ENCODE measurements around the gene CD163. TPM values are rescaled to one million over a fixed set of nuclear protein-coding genes. Genes with fewer than 3 reads are reported as not detected.

The CD163 gene
- total and polyA plus RNA-seq, 2 experiments from 2014 or later = not detected

DNA sequence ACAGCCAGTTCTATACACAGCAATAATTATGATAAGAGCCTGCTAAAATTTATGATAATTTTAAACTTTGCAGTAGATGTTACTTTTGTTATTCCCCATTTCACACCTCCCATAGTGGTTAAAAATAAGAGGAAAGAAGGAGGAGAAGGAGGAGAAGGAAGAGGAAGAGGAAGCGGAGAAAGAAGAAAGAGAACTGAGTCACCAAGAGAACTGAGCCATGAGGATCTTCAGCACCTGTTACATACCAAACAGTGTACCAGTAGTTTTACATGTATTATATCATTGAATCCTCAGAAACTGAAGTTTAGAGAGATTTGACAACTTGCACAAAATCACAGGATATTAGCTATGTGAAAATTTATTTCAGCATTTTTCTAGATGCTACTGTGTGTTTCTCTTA is 3.9 kb downstream of the CD163 start:
- H3F3A ChIP-seq (ENCODE audit: insufficient read depth) = peaks cover 28% of the 10 kb centered on the region
- H2AFZ ChIP-seq = peak overlapping the region; percentile 61; the same call in 1 of the 2 replicates
- in situ Hi-C loops (cut with MboI) = no loop called here
- H3K4me1 ChIP-seq (ENCODE audit: insufficient read depth) = peaks cover 33% of the 10 kb centered on the region
- H3K9me3 ChIP-seq (ENCODE audit: low read depth) = no peaks in the 10 kb centered on the region
- H3K27ac ChIP-seq = peak overlapping the region; percentile 61
- DNase-seq = no peak
- WGBS, 2 experiments (ENCODE audit: low coverage in 1 of 2, low lambda C conversion rate in 2 of 2, missing lambda C conversion rate in 2 of 2) = 77 to 85% methylated on average over 1 of the region's 1 CpG
- no peaks in the 10 kb centered on the region for H3K36me3 ChIP-seq (ENCODE audit: low read depth)
- TF ChIP-seq EZH2phosphoT487 (IDR thresholded peaks at IDR 0.05; ENCODE audit: insufficient read depth, low read depth) (no peak), EZH2 (IDR thresholded peaks at IDR 0.05; ENCODE audit: insufficient read depth, poor library complexity, severe bottlenecking) (no peak)
- no peaks in the 10 kb centered on the region for H3K9me2 ChIP-seq (ENCODE audit: insufficient read depth)
- peak overlapping the region; percentile 97 for H3K4me2 ChIP-seq (ENCODE audit: unreplicated experiment)
- H3K79me2 ChIP-seq (ENCODE audit: insufficient read depth) = no peaks in the 10 kb centered on the region
- H3K4me3 ChIP-seq = no peak overlapping the region
- no peaks in the 10 kb centered on the region for H3K27me3 ChIP-seq (replicated peaks; ENCODE audit: insufficient read depth)
- no peaks in the 10 kb centered on the region for H4K20me1 ChIP-seq (ENCODE audit: insufficient read depth)
- H3K9ac ChIP-seq = no peak overlapping the region

GRCh38 chr12:7498809-7499208 is 4.8 kb downstream of the CD163 start:
- in situ Hi-C loops (cut with MboI) = no loop called here
- TF ChIP-seq EZH2phosphoT487 (IDR thresholded peaks at IDR 0.05; ENCODE audit: insufficient read depth, low read depth) (no peak), EZH2 (IDR thresholded peaks at IDR 0.05; ENCODE audit: insufficient read depth, poor library complexity, severe bottlenecking) (no peak)
- H3K4me1 ChIP-seq (ENCODE audit: insufficient read depth) = peaks cover 30% of the 10 kb centered on the region
- H3F3A ChIP-seq (ENCODE audit: insufficient read depth) = peaks cover 28% of the 10 kb centered on the region
- no peaks in the 10 kb centered on the region for H3K9me2 ChIP-seq (ENCODE audit: insufficient read depth)
- 0% methylated on average over 4 of the region's 4 CpGs for WGBS, 2 experiments (ENCODE audit: low coverage in 1 of 2, low lambda C conversion rate in 2 of 2, missing lambda C conversion rate in 2 of 2)
- peak overlapping the region; percentile 53 for H3K4me3 ChIP-seq
- H2AFZ ChIP-seq = peak overlapping the region; percentile 61
- peak overlapping the region; percentile 61 for H3K27ac ChIP-seq
- no peaks in the 10 kb centered on the region for H4K20me1 ChIP-seq (ENCODE audit: insufficient read depth)
- no peaks in the 10 kb centered on the region for H3K79me2 ChIP-seq (ENCODE audit: insufficient read depth)
- no peaks in the 10 kb centered on the region for H3K9me3 ChIP-seq (ENCODE audit: low read depth)
- peak; percentile 91 for DNase-seq
- no peak overlapping the region for H3K9ac ChIP-seq
- H3K4me2 ChIP-seq (ENCODE audit: unreplicated experiment) = peak overlapping the region; percentile 97
- H3K27me3 ChIP-seq (replicated peaks; ENCODE audit: insufficient read depth) = no peaks in the 10 kb centered on the region
- H3K36me3 ChIP-seq (ENCODE audit: low read depth) = no peaks in the 10 kb centered on the region

GRCh38 chr12:7497661-7498060 is 5.9 kb downstream of the CD163 start:
- Histone ChIP-seq H3K27ac (peak overlapping the region; percentile 61; the same call in 1 of the 2 replicates), H3K9me3 (ENCODE audit: low read depth) (no peaks in the 10 kb centered on the region), H3K36me3 (ENCODE audit: low read depth) (no peaks in the 10 kb centered on the region), H3K9me2 (ENCODE audit: insufficient read depth) (no peaks in the 10 kb centered on the region), H3F3A (ENCODE audit: insufficient read depth) (peaks cover 28% of the 10 kb centered on the region), H3K79me2 (ENCODE audit: insufficient read depth) (no peaks in the 10 kb centered on the region), H3K4me1 (ENCODE audit: insufficient read depth) (peaks cover 28% of the 10 kb centered on the region), H4K20me1 (ENCODE audit: insufficient read depth) (no peaks in the 10 kb centered on the region), H2AFZ (peak overlapping the region; percentile 35), H3K27me3 (replicated peaks; ENCODE audit: insufficient read depth) (no peaks in the 10 kb centered on the region), H3K4me3 (peak overlapping the region; percentile 53; the same call in 1 of the 2 replicates), H3K4me2 (ENCODE audit: unreplicated experiment) (peak overlapping the region; percentile 97), H3K9ac (no peak overlapping the region)
- TF ChIP-seq EZH2phosphoT487 (IDR thresholded peaks at IDR 0.05; ENCODE audit: insufficient read depth, low read depth) (no peak), EZH2 (IDR thresholded peaks at IDR 0.05; ENCODE audit: insufficient read depth, poor library complexity, severe bottlenecking) (no peak)
- in situ Hi-C loops (cut with MboI) = no loop called here
- 2 to 5% methylated on average over 3 of the region's 3 CpGs for WGBS, 2 experiments (ENCODE audit: low coverage in 1 of 2, low lambda C conversion rate in 2 of 2, missing lambda C conversion rate in 2 of 2)
- DNase-seq = peak; percentile 35

GRCh38 chr12:7496451-7496850 is 7.1 kb downstream of the CD163 start:
- Histone ChIP-seq H3K9me2 (ENCODE audit: insufficient read depth) (no peaks in the 10 kb centered on the region), H3K4me2 (ENCODE audit: unreplicated experiment) (no peak overlapping the region), H3K9me3 (ENCODE audit: low read depth) (no peaks in the 10 kb centered on the region), H2AFZ (no peak overlapping the region), H3K79me2 (ENCODE audit: insufficient read depth) (no peaks in the 10 kb centered on the region), H3K9ac (no peak overlapping the region), H4K20me1 (ENCODE audit: insufficient read depth) (no peaks in the 10 kb centered on the region), H3F3A (ENCODE audit: insufficient read depth) (peaks cover 28% of the 10 kb centered on the region), H3K4me3 (no peak overlapping the region), H3K27me3 (replicated peaks; ENCODE audit: insufficient read depth) (no peaks in the 10 kb centered on the region), H3K27ac (no peak overlapping the region), H3K36me3 (ENCODE audit: low read depth) (no peaks in the 10 kb centered on the region), H3K4me1 (ENCODE audit: insufficient read depth) (peaks cover 28% of the 10 kb centered on the region)
- WGBS, 2 experiments (ENCODE audit: low coverage in 1 of 2, low lambda C conversion rate in 2 of 2, missing lambda C conversion rate in 2 of 2) = 88 to 89% methylated on average over 4 of the region's 4 CpGs
- no peak for DNase-seq
- in situ Hi-C loops (cut with MboI) = no loop called here
- TF ChIP-seq EZH2phosphoT487 (IDR thresholded peaks at IDR 0.05; ENCODE audit: insufficient read depth, low read depth) (no peak), EZH2 (IDR thresholded peaks at IDR 0.05; ENCODE audit: insufficient read depth, poor library complexity, severe bottlenecking) (no peak)

GRCh38 chr12:7495136-7495535 is 8.4 kb downstream of the CD163 start:
- WGBS, 2 experiments (ENCODE audit: low coverage in 1 of 2, low lambda C conversion rate in 2 of 2, missing lambda C conversion rate in 2 of 2) = 70 to 74% methylated on average over 3 of the region's 3 CpGs
- H2AFZ ChIP-seq = no peak overlapping the region
- DNase-seq = no peak

More at GRCh38 chr12:7495136-7495535, 8.4 kb downstream of the CD163 start:
- no peaks in the 10 kb centered on the region for H3K36me3 ChIP-seq (ENCODE audit: low read depth)
- TF ChIP-seq EZH2 (IDR thresholded peaks at IDR 0.05; ENCODE audit: insufficient read depth, poor library complexity, severe bottlenecking) = no peak
- no peak for TF ChIP-seq EZH2phosphoT487 (IDR thresholded peaks at IDR 0.05; ENCODE audit: insufficient read depth, low read depth)
- in situ Hi-C loops (cut with MboI) = no loop called here
- no peak overlapping the region for H3K9ac ChIP-seq
- H3K9me2 ChIP-seq (ENCODE audit: insufficient read depth) = no peaks in the 10 kb centered on the region
- H3K9me3 ChIP-seq (ENCODE audit: low read depth) = no peaks in the 10 kb centered on the region
- peaks cover 28% of the 10 kb centered on the region for H3K4me1 ChIP-seq (ENCODE audit: insufficient read depth)
- no peak overlapping the region for H3K4me3 ChIP-seq
- no peak overlapping the region for H3K4me2 ChIP-seq (ENCODE audit: unreplicated experiment)
- no peaks in the 10 kb centered on the region for H4K20me1 ChIP-seq (ENCODE audit: insufficient read depth)
- H3K79me2 ChIP-seq (ENCODE audit: insufficient read depth) = no peaks in the 10 kb centered on the region
- H3K27ac ChIP-seq = no peak overlapping the region
- no peaks in the 10 kb centered on the region for H3K27me3 ChIP-seq (replicated peaks; ENCODE audit: insufficient read depth)
- peaks cover 28% of the 10 kb centered on the region for H3F3A ChIP-seq (ENCODE audit: insufficient read depth)

Data from GM23248 (cell line).